ENCODE results near the gene HEYL.
"Not testable (repeated sequence)": the region's sequence is repeated elsewhere in the genome, so short reads cannot be mapped to it uniquely, and the experiment has no call there.

HEYL gene

DNA sequence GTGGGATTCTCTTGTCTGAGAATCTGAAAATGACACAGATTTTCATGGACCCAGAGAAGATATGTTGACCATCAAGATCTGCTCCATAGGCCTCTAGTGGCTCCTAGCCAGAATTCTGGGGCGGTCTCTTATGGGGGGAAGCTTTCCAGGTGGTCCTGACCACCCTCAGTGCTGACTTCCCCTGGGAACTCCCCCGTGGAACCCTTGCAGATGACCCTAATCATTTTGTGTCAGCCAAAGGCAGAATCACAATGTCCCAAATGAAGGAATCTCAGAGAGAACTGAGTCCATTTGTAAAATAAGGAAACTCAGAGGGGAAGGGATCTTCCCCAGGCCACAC lies 3.6 kb downstream of the HEYL start:
- DNase-seq (ENCODE audit: low read depth) = no peak

DNA sequence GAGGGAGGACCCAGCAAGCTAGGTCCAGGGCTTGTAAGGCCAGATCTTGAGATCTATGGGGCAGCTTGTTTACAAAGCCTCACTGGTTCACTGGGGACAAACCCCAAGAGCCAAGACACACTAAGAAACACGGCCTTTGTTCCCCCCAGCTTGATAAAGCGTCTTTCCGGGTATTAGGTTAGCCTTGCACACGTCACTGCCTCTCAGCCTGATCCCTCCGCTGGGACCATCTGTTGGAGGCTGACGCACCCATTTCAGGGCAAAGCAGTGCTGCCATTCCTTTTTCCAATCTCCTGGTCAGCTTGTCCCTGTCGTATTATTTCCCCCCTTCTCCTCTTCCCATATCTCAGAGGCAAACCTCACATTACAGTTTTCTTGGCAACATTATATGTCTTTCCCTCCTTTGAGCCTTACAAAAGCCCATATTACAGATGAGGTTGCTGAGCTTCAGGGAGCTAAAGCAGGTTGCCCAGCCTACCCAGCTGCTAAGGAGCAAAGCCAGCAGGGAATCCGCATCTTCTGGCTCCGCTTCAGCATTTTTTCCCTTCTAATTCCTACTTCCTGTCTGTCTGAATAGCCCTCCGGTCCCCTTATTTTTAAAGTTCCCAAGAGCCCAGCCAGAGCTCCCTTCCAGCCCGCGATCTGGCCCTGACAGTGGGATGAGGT lies 4.1 kb downstream of the HEYL start:
- no peak for DNase-seq (ENCODE audit: low read depth)

GRCh38 chr1:39633422-39633821 lies 6.0 kb downstream of the HEYL start:
- DNase-seq (ENCODE audit: low read depth) = no peak

- DNase-seq (ENCODE audit: low read depth) = no peak
Measured at GRCh38 chr1:39632682-39633417, 6.6 kb downstream of the HEYL start.

GRCh38 chr1:39632323-39632681 lies 7.1 kb downstream of the HEYL start:
- no peak for DNase-seq (ENCODE audit: low read depth)

GRCh38 chr1:39631361-39632322 lies 7.8 kb downstream of the HEYL start:
- no peak for DNase-seq (ENCODE audit: low read depth)

DNA sequence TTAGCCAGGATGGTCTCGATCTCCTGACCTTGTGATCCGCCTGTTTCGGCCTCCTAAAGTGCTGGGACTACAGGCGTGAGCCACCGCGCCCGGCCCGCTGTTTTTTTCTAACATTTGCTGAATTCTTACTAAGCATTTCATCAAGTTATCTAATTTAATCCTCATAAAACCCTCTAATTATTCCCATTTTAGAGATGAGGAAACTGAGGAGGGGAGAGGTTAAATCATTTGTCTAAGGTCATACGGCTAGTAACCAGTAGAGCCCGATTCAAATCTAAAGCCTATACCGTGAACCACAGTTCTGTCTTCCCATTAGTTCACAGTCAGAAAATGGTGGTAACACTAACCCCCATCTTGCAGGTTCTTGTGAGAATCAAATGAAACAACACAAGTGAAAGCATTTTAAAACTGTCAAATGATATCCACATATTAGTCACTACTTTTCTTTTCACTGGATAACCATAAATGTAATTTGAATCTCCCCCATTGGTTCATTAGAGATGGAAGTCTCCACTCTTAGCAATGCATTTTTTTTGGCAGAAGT lies 10.6 kb downstream of the HEYL start:
- DNase-seq (ENCODE audit: low read depth) = no peak

GRCh38 chr1:39626646-39627045 lies 12.8 kb downstream of the HEYL start:
- no peak for DNase-seq (ENCODE audit: low read depth)

DNA sequence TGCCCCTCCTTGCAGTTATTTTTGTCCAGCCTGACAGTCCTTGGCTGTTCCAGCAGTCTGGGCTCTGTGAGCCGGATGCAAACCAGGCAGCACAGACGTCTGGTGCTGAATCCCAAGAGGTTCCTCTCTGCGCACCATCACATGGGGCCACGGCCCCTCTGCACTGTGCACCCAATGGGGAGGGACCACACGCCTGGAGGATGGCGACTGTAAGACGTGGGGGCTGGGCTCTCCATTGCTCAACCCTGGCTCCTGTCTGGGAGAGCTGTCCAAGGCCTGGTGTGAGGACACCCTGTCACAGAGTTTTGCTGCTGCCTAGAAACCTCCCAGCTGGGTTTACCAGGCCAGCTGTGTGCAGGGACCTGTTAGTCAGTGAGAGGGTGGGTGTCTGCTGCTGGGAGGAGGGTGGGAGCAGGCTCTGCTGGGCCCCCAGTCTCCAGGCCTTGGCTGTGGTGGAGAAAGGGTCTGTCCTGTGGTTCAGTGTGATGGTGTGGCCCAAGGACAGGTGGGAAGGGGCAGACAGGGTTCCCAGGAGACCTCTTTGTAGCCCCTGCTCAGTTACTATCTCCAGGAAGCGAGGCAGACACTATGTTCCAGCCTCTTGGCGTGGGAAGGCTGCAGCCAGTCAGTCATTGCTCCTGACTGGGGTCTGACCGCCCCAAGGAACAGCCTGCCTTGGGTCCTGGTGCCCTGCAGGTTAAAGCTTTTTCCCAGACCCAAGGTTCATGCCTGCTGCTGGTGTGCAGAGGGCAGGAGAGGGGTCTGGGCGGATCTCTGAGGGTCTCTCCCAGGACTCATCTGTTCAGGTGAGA lies 13.8 kb downstream of the HEYL start:
- DNase-seq (ENCODE audit: low read depth) = no peak

GRCh38 chr1:39625009-39625408 lies 14.4 kb downstream of the HEYL start:
- DNase-seq (ENCODE audit: low read depth) = no peak

DNA sequence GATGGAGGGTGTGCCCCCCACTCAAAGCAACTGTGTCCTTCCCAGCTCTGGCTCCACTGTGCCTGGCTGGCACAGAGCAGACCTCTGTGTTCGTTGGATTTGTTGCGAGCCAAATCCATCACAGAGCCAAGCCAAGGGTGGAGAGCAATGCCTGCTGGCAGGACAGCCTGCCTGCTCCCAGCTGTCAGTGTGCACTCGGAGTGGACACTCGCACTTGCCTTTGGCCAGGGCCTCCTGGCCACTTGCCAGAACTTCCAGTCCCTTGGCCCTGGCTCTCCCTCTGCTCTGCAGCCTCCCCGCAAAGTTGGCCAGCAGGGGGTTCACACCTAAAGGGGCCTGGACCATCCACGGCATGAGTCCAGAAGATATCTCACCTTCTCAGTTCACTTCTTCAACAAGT lies 16.4 kb downstream of the HEYL start:
- no peak for DNase-seq (ENCODE audit: low read depth)

- DNase-seq (ENCODE audit: low read depth) = no peak
Measured at GRCh38 chr1:39622427-39622826, 17.0 kb downstream of the HEYL start.

GRCh38 chr1:39620659-39621165 lies 18.7 kb downstream of the HEYL start:
- DNase-seq (ENCODE audit: low read depth) = no peak

DNA sequence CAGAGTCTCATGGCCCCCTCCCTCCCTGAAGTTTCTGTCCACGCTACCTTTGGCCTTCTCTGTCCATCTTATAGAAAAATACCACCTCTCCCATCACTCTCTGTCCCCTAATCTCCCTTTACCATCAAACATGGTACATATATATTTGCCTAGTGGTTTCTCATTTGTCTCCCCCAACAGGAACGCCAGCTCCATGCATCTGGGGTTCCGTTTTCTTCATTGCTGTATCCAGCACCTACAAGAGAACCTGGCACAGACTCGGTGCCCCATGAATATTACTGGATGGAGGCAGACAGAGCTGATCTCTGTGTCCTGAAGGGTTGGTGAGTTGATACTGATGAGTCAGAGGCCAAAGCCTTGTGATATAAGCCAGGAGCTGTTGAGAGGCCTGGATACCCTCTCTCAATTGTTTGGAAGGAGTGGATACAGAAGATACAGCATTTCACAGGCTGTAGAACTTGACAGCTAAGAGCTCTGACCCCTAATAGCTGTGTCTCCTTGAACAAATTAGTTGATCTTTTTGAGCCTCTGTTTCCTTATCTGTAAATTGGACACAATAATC lies 21.9 kb downstream of the HEYL start:
- no peak for DNase-seq (ENCODE audit: low read depth)

DNA sequence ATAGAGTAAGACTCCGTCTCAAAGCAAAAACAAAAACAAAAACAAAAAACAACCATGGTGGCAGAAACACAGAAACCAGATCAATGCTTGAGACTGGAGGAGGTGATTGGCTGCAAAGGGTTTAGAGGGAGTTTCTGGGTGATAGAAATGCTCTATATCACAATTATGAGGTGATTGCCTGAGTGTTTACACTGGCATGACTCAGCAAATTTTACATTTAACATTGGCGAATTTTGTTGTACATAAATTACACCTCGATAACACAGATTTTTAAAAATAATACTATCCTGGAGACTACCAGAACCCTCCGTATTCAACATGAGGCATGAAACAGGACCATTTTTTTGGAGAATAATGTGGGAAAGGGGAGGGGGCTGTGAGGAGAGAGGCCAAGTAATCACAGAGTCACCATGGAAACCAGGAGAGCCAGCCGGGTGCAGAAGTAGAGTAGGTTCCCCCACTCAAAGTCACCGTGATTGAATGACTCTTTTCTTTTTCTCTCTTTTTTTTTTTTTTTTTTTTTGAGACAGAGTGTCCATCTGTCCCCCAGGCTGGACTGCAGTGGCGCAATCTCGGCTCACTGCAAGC lies 24.3 kb downstream of the HEYL start:
- DNase-seq (ENCODE audit: low read depth) = no peak

GRCh38 chr1:39614488-39614887 lies 25.0 kb downstream of the HEYL start:
- no peak for DNase-seq (ENCODE audit: low read depth)

DNA sequence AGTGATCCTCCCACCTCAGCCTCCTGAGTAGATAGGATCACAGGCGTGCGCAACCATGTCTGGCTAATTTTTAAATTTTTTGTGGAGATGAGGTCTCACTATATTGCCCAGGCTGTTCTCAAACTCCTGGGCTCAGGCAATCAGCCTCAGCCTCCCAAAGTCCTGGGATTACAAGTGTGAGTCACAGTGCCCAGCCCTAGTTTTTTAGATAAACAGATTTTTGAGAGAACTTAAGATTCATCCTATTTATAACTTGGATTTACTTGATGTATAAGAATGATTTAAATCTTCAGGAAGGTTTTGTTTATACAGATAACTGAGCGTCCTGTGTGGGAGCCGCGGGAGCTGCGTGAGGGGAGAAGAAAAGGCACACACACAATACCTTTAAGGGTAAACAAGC lies 26.2 kb downstream of the HEYL start:
- DNase-seq (ENCODE audit: low read depth) = no peak

DNA sequence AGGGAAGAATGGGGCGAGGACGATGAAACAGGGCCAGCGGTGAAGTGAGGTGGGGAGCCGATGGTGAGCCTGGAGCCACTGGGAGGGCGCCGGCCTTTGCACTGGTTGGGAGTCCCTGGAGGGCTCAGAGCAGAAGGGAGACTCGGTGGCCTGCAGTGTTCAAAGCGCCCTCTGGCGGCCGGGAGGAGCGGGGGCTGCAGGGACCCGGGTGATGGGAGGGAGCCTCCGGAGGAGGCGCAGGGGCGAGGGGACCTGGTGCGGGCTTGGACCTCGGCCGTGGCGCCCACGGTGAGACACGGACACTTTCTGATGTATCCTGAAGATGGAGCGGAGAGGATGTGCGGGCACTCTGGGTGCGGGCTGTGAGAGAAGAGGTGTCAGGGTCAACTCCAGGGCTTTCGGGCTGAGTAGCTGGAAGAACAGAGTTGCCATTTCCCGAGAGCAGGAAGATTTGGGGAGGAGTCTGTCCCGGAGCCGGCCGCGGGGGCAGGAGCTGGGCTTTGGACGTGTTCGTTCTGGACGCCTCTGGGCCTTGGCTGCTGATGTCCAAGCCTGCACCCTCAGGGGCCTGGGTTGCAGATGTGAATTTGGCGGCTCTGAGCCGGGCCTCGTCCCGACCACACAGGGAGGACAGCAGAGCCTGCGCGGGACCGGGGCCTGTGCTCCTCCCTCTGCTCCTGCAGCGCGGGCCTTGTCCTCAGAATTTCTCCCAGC lies 29.7 kb downstream of the HEYL start:
- no peak for DNase-seq (ENCODE audit: low read depth)

DNA sequence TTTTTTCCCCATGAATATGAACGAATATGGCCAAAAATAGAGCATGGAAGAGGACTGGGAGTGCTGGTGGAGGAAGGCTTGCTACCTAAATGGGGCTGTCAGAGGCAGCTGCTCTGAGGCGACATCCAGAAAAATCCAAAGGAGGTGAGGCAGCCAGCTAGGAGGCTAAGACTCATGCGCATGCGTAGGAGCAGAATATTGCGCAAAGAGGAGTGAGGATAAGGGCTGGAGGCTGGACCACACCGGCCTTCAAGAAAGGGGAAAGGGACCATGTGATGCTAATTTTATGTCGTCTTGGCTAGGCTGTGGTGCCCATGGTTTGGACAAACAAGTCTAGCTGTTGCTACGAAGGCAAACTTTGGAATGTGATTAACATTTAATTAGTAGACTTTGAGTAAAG lies 30.5 kb downstream of the HEYL start:
- DNase-seq (ENCODE audit: low read depth) = no peak

DNA sequence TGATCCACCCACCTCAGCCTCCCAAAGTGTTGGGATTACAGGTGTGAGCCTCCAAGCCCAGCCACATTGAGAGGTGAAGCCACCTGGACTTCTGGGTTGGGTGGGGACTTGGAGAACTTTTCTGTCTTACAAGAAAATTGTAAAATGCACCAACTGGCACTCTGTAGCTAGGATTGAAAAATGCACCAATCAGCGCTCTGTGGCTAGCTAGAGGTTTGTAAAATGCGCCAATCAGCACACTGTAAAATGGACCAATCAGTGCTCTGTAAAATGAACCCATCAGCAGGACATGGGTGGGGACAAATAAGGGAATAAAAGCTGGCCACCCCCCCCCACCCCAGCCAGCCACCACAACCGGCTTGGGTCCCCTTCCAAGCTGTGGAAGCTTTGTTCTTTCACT lies 35.8 kb downstream of the HEYL start:
- DNase-seq (ENCODE audit: low read depth) = not testable (repeated sequence)

All from HS-27A (cell line).